SK-N-SH (cell line): Measurements from ENCODE around the gene UCP3. TPM values are rescaled to one million over a fixed set of nuclear protein-coding genes. Genes with fewer than 3 reads are reported as not detected.

ENCODE experiments used
- CTCF ChIA-PET: fragments of 300-600, 350-600 bp; formaldehyde crosslinking; extraction: SDS; loops from one replicate; lab custom pipeline; 2021; lab: Yijun Ruan, JAX
- POLR2A ChIA-PET: fragments of 350-600 bp; sonication (Branson Sonifier 250); formaldehyde crosslinking; extraction: SDS; loops from one replicate; lab custom pipeline; 2020; ENCODE audit warnings: antibody characterized with exemption, inconsistent platforms; lab: Yijun Ruan, JAX
- DNase-seq: peaks from one replicate; pipeline ENCODE4 v3.0.0; 2012
- H2AFZ ChIP-seq: fragments of 200-600 bp; sonication (generic); 2 replicates; pipeline ENCODE4 v1.8.1; 2016; ENCODE audit warnings: antibody characterized with exemption, mild to moderate bottlenecking, low read depth
- H3F3A ChIP-seq: fragments of 200-600 bp; sonication (generic); replicated peaks from 2 replicates; pipeline ENCODE3; 2016; ENCODE audit warnings: antibody characterized with exemption, mild to moderate bottlenecking; ENCODE audit not compliant: insufficient read depth
- H3K27ac ChIP-seq, 2 experiments: fragments of 200-500 bp in 1 of 2; fragments of 200-600 bp in 1 of 2; sonication (Bioruptor generic) in 1 of 2; sonication (generic), shearing (Covaris generic) in 1 of 2; 2 replicates each; pipeline versions ENCODE4 v1.5.1 to v1.6.1; 2014 to 2016; ENCODE audit warnings: low read depth in 2 of 2, inconsistent platforms in 1 of 2, low read length in 1 of 2, mild to moderate bottlenecking in 1 of 2, mixed read lengths in 1 of 2
- H3K27me3 ChIP-seq: fragments of 200-600 bp; sonication (generic), shearing (Covaris generic); 2 replicates; pipeline ENCODE4 v1.6.1; 2016; ENCODE audit warnings: mixed run types; ENCODE audit not compliant: insufficient read depth
- H3K36me3 ChIP-seq, 2 experiments: fragments of 200-500 bp in 1 of 2; fragments of 200-600 bp in 1 of 2; sonication (Bioruptor generic) in 1 of 2; sonication (generic) in 1 of 2; replicated peaks in 1 of 2; 2 replicates each; pipeline versions ENCODE3 to v1.5.1; 2014 to 2016; ENCODE audit warnings: low read length in 1 of 2, mild to moderate bottlenecking in 1 of 2; ENCODE audit not compliant: insufficient read depth in 2 of 2, control insufficient read depth in 1 of 2
- H3K4me1 ChIP-seq, 2 experiments: fragments of 200-500 bp in 1 of 2; fragments of 200-600 bp in 1 of 2; sonication (Bioruptor generic) in 1 of 2; sonication (generic), shearing (Covaris generic) in 1 of 2; 2 replicates each; pipeline versions ENCODE4 v1.5.1 to v1.6.1; 2014 to 2016; ENCODE audit warnings: low read depth in 1 of 2, low read length in 1 of 2, mixed run types in 1 of 2; ENCODE audit not compliant: insufficient read depth in 2 of 2, control insufficient read depth in 1 of 2
- H3K4me2 ChIP-seq: fragments of 200-600 bp; sonication (generic), shearing (Covaris generic); 2 replicates; pipeline ENCODE4 v1.6.1; 2017; ENCODE audit warnings: mixed run types
- H3K4me3 ChIP-seq, 2 experiments: fragments of 200-500 bp in 1 of 2; fragments of 200-600 bp in 1 of 2; sonication (Bioruptor generic) in 1 of 2; sonication (generic), shearing (Covaris generic) in 1 of 2; 2 replicates each; pipeline versions ENCODE4 v1.5.1 to v1.8.1; 2014 to 2016; ENCODE audit warnings: low read depth in 2 of 2, inconsistent platforms in 1 of 2, low read length in 1 of 2, mild to moderate bottlenecking in 1 of 2, mixed read lengths in 1 of 2, moderate library complexity in 1 of 2
- H3K79me2 ChIP-seq: fragments of 200-600 bp; sonication (generic); 2 replicates; pipeline ENCODE4 v1.8.1; 2017; ENCODE audit warnings: mild to moderate bottlenecking; ENCODE audit not compliant: insufficient read depth
- H3K9ac ChIP-seq: fragments of 200-600 bp; sonication (generic); 2 replicates; pipeline ENCODE4 v1.6.1; 2017; ENCODE audit warnings: mixed run types
- H3K9me2 ChIP-seq: fragments of 200-600 bp; sonication (generic); 2 replicates; pipeline ENCODE4 v1.6.1; 2017; ENCODE audit warnings: mixed run types
- H3K9me3 ChIP-seq: fragments of 200-600 bp; sonication (generic); 2 replicates; pipeline ENCODE4 v1.6.1; 2017; ENCODE audit warnings: mixed run types, mild to moderate bottlenecking, moderate library complexity
- H4K20me1 ChIP-seq: fragments of 200-600 bp; sonication (generic); 2 replicates; pipeline ENCODE4 v1.6.1; 2017; ENCODE audit warnings: mild to moderate bottlenecking, mixed run types; ENCODE audit not compliant: insufficient read depth
- EZH2phosphoT487 ChIP-seq: fragments of 200-600 bp; sonication (generic); IDR thresholded peaks from 2 replicates; pipeline ENCODE4 v1.6.1; 2017; ENCODE audit warnings: low read depth, mixed run types, mild to moderate bottlenecking, antibody characterized with exemption, moderate library complexity, borderline replicate concordance
- FOSL2 ChIP-seq: IDR thresholded peaks from 2 replicates; pipeline ENCODE4 v1.4.0; 2012; ENCODE audit warnings: low read depth, mild to moderate bottlenecking, moderate library complexity, borderline replicate concordance
- FOXJ3 ChIP-seq: sonication (generic); formaldehyde crosslinking; IDR thresholded peaks from 2 replicates; pipeline ENCODE4 v1.5.1; 2020; ENCODE audit warnings: mild to moderate bottlenecking, missing genetic modification reagents
- FOXM1 ChIP-seq: IDR thresholded peaks from 2 replicates; pipeline ENCODE4 v1.4.0; 2012; ENCODE audit warnings: low read depth, mild to moderate bottlenecking
- GABPA ChIP-seq: IDR thresholded peaks from 2 replicates; pipeline ENCODE4 v1.4.0; 2012; ENCODE audit warnings: low read depth, mild to moderate bottlenecking
- GATA2 ChIP-seq: sonication (generic); formaldehyde crosslinking; IDR thresholded peaks from 2 replicates; pipeline ENCODE4 v1.5.0; 2020; ENCODE audit warnings: mild to moderate bottlenecking, missing genetic modification reagents
- IRF3 ChIP-seq: fragments of 150-350 bp; IDR thresholded peaks from 2 replicates; pipeline ENCODE4 v1.6.1; 2016; ENCODE audit warnings: mild to moderate bottlenecking, low read depth, low read length
- MAX ChIP-seq: IDR thresholded peaks from 2 replicates; pipeline ENCODE4 v1.4.0; 2012; ENCODE audit warnings: low read depth
- PBX3 ChIP-seq: IDR thresholded peaks from 2 replicates; pipeline ENCODE4; 2012
- RAD21 ChIP-seq: IDR thresholded peaks from 2 replicates; pipeline ENCODE4 v1.6.1; 2012; ENCODE audit warnings: mild to moderate bottlenecking, low read length
- REST ChIP-seq: IDR thresholded peaks from 2 replicates; pipeline ENCODE4 v1.6.1; 2012; ENCODE audit warnings: mild to moderate bottlenecking, low read depth, low read length, moderate library complexity
- SMC3 ChIP-seq: IDR thresholded peaks from 2 replicates; pipeline ENCODE4 v1.6.1; 2012; ENCODE audit warnings: low read depth, low read length, improper control_type of control experiment
- TEAD4 ChIP-seq: IDR thresholded peaks from 2 replicates; pipeline ENCODE4 v1.4.0; 2012; ENCODE audit warnings: mild to moderate bottlenecking, borderline replicate concordance; ENCODE audit not compliant: insufficient read depth
- USF2 ChIP-seq: fragments of 150-350 bp; IDR thresholded peaks from 2 replicates; pipeline ENCODE4 v1.6.1; 2017; ENCODE audit warnings: antibody characterized with exemption, low read length, low read depth, borderline replicate concordance
- ZBTB33 ChIP-seq: IDR thresholded peaks from 2 replicates; pipeline ENCODE4 v1.4.0; 2012; ENCODE audit warnings: low read depth, borderline replicate concordance
- WGBS: methylation state at CpG from one replicate; pipeline ENCODE4 v1.1.6; 2017; ENCODE audit warnings: low lambda C conversion rate; 5-methylcytosine and 5-hydroxymethylcytosine counted together
- polyA plus RNA-seq, 3 experiments: library from polyadenylated mRNA; depleted of rRNA; stranded (reverse); fragments of >200 nt; gene quantifications; 2 replicates each; pipeline ENCODE4 v1.2.3, GENCODE V29; 2012

Gene UCP3
- polyA plus RNA-seq, 1 of the 3 experiments (the other 2 are of a cell fraction) = 1.2 TPM

GRCh38 chr11:73998846-73999575 is 9.9 kb downstream of the UCP3 start:
- no peaks in the 10 kb centered on the region for H3K9me3 ChIP-seq
- POLR2A ChIA-PET = no interaction called here
- no peak overlapping the region for H3K27ac ChIP-seq
- H3F3A ChIP-seq = peaks cover 4% of the 10 kb centered on the region
- no peak overlapping the region for H3K4me2 ChIP-seq
- no peaks in the 10 kb centered on the region for H3K79me2 ChIP-seq
- CTCF ChIA-PET = no interaction called here
- 91% methylated on average over 13 of the region's 13 CpGs for WGBS
- H4K20me1 ChIP-seq = no peaks in the 10 kb centered on the region
- no peak overlapping the region for H3K4me3 ChIP-seq
- H3K4me1 ChIP-seq = no peaks in the 10 kb centered on the region
- H3K36me3 ChIP-seq = peaks cover 0 to 12% of the 10 kb centered on the region in 2 experiments
- H3K9me2 ChIP-seq = no peaks in the 10 kb centered on the region
- no peaks in the 10 kb centered on the region for H3K27me3 ChIP-seq
- DNase-seq = no peak
- H3K9ac ChIP-seq = no peak overlapping the region
- TF ChIP-seq REST = no peak
- TF ChIP-seq SMC3 = no peak
- no peak for TF ChIP-seq FOSL2
- no peak for TF ChIP-seq IRF3
- no peak for TF ChIP-seq PBX3
- TF ChIP-seq GATA2 = no peak
- TF ChIP-seq FOXM1 = no peak
- no peak overlapping the region for H2AFZ ChIP-seq

GRCh38 chr11:73997120-73997770 is 11.6 kb downstream of the UCP3 start:
- CTCF ChIA-PET = interaction anchor here (1.1 kb wide), 2 partner anchors 9 to 33 kb away, joined by 3 to 4 read pairs; no protein-coding TSS in a partner anchor
- H4K20me1 ChIP-seq = no peaks in the 10 kb centered on the region
- TF ChIP-seq EZH2phosphoT487 (no peak), RAD21 (no peak), TEAD4 (no peak), MAX (no peak), USF2 (no peak), GABPA (no peak), FOXJ3 (CRISPR knock-in tag) (no peak), ZBTB33 (no peak)

More at GRCh38 chr11:73997120-73997770, 11.6 kb downstream of the UCP3 start:
- H3K9me2 ChIP-seq = no peaks in the 10 kb centered on the region
- no peaks in the 10 kb centered on the region for H3K9me3 ChIP-seq
- H3K27me3 ChIP-seq = no peaks in the 10 kb centered on the region
- H3F3A ChIP-seq = peaks cover 4% of the 10 kb centered on the region
- H3K4me3 ChIP-seq = no peak overlapping the region
- peaks cover 0 to 2% of the 10 kb centered on the region in 2 experiments for H3K36me3 ChIP-seq
- POLR2A ChIA-PET = interaction anchor here (0.7 kb wide), 1 partner anchor 84 kb away, joined by 3 read pairs; no protein-coding TSS in a partner anchor
- H3K4me2 ChIP-seq = no peak overlapping the region
- no peak overlapping the region for H3K27ac ChIP-seq
- DNase-seq = no peak
- H2AFZ ChIP-seq = no peak overlapping the region
- no peak overlapping the region for H3K9ac ChIP-seq
- no peaks in the 10 kb centered on the region for H3K4me1 ChIP-seq
- 76% methylated on average over 6 of the region's 6 CpGs for WGBS
- H3K79me2 ChIP-seq = no peaks in the 10 kb centered on the region
